ENCODE results near the gene RABL6. TPM values are rescaled to one million over a fixed set of nuclear protein-coding genes. Genes with fewer than 3 reads are reported as not detected.

The RABL6 gene
- polyA plus RNA-seq, 1 donor = 97.3 TPM

DNA sequence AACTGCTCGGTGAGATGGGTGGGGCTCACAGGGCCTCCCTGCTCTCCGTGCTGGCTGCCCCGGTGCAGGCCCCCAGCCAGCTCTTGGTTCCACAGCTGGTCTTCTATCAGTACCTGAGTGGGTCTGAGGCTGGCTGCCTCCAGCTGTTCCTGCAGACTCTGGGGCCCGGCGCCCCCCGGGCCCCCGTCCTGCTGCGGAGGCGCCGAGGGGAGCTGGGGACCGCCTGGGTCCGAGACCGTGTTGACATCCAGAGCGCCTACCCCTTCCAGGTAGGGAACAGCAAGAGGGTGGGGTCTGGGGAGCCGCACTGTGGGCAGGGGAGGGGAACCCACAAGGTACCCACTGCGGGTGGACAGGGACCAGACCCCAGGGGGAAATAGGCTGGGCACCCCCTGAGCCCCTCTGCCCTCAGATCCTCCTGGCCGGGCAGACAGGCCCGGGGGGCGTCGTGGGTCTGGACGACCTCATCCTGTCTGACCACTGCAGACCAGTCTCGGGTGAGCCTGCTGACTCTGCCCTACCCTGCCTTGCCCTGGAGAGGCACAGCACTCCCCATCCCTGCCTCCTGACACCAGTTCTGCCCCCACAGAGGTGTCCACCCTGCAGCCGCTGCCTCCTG lies 47.2 kb downstream of the RABL6 start:
- no peak for DNase-seq
- peak overlapping the region; percentile 100 for H3K4me3 ChIP-seq (ENCODE audit: low read length)
- peaks cover 94% of the 10 kb centered on the region for H3K4me1 ChIP-seq (ENCODE audit: control insufficient read depth, insufficient read depth, low read length)
- no CpG with 5 or more reads among the region's 23 CpGs for WGBS (ENCODE audit: insufficient coverage, low lambda C conversion rate)
- H3K27me3 ChIP-seq (ENCODE audit: control insufficient read depth, insufficient read depth, low read length) = no peaks in the 10 kb centered on the region
- H3K36me3 ChIP-seq (ENCODE audit: control insufficient read depth, insufficient read depth, low read length) = peaks cover 87% of the 10 kb centered on the region
- peaks cover 18% of the 10 kb centered on the region for H3K9me3 ChIP-seq (ENCODE audit: control insufficient read depth, low read depth, low read length)
- H3K27ac ChIP-seq (ENCODE audit: low read length) = peak overlapping the region; percentile 94

DNA sequence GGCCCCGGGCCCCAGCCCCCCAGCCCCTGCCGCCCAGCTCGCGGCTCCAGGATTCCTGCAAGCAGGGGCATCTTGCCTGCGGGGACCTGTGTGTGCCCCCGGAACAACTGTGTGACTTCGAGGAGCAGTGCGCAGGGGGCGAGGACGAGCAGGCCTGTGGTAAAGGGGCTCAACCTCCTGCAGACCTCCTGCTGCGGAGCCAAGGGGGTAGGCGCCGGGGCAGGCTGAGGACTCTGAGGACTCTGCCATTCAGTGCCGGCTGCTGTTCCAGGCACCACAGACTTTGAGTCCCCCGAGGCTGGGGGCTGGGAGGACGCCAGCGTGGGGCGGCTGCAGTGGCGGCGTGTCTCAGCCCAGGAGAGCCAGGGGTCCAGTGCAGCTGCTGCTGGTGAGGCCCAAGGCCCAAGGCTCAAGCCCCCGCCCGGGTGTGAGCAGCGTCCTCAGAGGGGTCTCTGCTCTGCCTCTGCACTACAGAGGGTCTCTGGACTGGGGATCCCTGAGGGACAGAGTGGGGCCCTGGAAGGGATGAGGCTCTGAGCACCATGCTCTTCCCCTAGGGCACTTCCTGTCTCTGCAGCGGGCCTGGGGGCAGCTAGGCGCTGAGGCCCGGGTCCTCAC lies 47.8 kb downstream of the RABL6 start:
- WGBS (ENCODE audit: insufficient coverage, low lambda C conversion rate) = no CpG with 5 or more reads among the region's 26 CpGs
- peak overlapping the region; percentile 100 for H3K4me3 ChIP-seq (ENCODE audit: low read length)
- H3K27ac ChIP-seq (ENCODE audit: low read length) = peak overlapping the region; percentile 94
- DNase-seq = no peak
- peaks cover 92% of the 10 kb centered on the region for H3K4me1 ChIP-seq (ENCODE audit: control insufficient read depth, insufficient read depth, low read length)
- no peaks in the 10 kb centered on the region for H3K27me3 ChIP-seq (ENCODE audit: control insufficient read depth, insufficient read depth, low read length)
- H3K36me3 ChIP-seq (ENCODE audit: control insufficient read depth, insufficient read depth, low read length) = peaks cover 84% of the 10 kb centered on the region
- H3K9me3 ChIP-seq (ENCODE audit: control insufficient read depth, low read depth, low read length) = peaks cover 18% of the 10 kb centered on the region

DNA sequence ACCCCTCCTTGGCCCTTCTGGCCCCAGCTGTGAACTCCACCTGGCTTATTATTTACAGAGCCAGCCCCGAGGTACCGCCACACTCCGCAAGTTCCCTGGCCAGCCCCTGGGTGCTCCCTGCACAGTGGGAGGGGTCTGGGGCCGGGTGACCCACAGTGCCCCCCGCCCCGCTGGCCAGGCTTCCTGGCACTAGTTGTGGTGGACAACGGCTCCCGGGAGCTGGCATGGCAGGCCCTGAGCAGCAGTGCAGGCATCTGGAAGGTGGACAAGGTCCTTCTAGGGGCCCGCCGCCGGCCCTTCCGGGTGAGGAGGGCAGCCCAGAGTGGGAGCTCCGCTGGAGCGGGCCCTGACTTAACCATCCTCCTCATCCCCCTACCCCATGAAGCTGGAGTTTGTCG lies 48.3 kb downstream of the RABL6 start:
- Histone ChIP-seq H3K4me3 (ENCODE audit: low read length) (peak overlapping the region; percentile 100), H3K27me3 (ENCODE audit: control insufficient read depth, insufficient read depth, low read length) (no peaks in the 10 kb centered on the region), H3K4me1 (ENCODE audit: control insufficient read depth, insufficient read depth, low read length) (peaks cover 92% of the 10 kb centered on the region), H3K9me3 (ENCODE audit: control insufficient read depth, low read depth, low read length) (peaks cover 18% of the 10 kb centered on the region), H3K36me3 (ENCODE audit: control insufficient read depth, insufficient read depth, low read length) (peaks cover 84% of the 10 kb centered on the region), H3K27ac (ENCODE audit: low read length) (peak overlapping the region; percentile 94)
- DNase-seq = peak in 1 of 2 donors; percentile 25
- no CpG with 5 or more reads among the region's 15 CpGs for WGBS (ENCODE audit: insufficient coverage, low lambda C conversion rate)

DNA sequence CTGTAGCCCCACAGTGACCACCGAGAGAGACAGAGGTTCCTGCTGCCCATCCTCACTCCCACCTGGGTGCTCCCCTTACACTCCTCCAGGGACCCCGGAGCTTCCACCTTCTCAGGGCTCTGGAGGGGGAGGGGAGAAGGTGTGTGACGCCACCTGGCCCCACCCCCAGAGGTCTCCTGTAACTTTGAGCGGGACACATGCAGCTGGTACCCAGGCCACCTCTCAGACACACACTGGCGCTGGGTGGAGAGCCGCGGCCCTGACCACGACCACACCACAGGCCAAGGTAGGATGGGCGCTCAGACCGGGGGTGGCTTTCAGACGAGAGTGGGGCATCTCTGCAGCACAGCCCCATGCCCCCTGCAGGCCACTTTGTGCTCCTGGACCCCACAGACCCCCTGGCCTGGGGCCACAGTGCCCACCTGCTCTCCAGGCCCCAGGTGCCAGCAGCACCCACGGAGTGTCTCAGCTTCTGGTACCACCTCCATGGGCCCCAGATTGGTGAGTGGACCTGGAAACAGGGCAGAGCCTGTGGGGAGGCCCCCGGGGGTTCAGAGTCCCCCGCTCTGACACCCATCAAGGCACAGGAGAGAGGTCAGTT lies 48.9 kb downstream of the RABL6 start:
- Histone ChIP-seq H3K36me3 (ENCODE audit: control insufficient read depth, insufficient read depth, low read length) (peaks cover 84% of the 10 kb centered on the region), H3K27me3 (ENCODE audit: control insufficient read depth, insufficient read depth, low read length) (no peaks in the 10 kb centered on the region), H3K9me3 (ENCODE audit: control insufficient read depth, low read depth, low read length) (peaks cover 18% of the 10 kb centered on the region), H3K4me3 (ENCODE audit: low read length) (peak overlapping the region; percentile 100), H3K4me1 (ENCODE audit: control insufficient read depth, insufficient read depth, low read length) (peaks cover 92% of the 10 kb centered on the region), H3K27ac (ENCODE audit: low read length) (peak overlapping the region; percentile 94)
- no peak for DNase-seq
- whole genome bisulfite sequencing (ENCODE audit: insufficient coverage, low lambda C conversion rate) = no CpG with 5 or more reads among the region's 14 CpGs

DNA sequence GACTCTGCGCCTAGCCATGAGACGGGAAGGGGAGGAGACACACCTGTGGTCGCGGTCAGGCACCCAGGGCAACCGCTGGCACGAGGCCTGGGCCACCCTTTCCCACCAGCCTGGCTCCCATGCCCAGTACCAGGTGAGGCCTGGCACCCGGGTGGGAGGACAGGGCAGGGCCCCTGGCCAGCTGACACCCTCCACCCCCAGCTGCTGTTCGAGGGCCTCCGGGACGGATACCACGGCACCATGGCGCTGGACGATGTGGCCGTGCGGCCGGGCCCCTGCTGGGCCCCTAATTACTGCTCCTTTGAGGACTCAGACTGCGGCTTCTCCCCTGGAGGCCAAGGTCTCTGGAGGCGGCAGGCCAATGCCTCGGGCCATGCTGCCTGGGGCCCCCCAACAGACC lies 49.4 kb downstream of the RABL6 start:
- no peaks in the 10 kb centered on the region for H3K27me3 ChIP-seq (ENCODE audit: control insufficient read depth, insufficient read depth, low read length)
- peaks cover 87% of the 10 kb centered on the region for H3K4me1 ChIP-seq (ENCODE audit: control insufficient read depth, insufficient read depth, low read length)
- no CpG with 5 or more reads among the region's 19 CpGs for WGBS (ENCODE audit: insufficient coverage, low lambda C conversion rate)
- DNase-seq = peak in 1 of 2 donors; percentile 53
- peaks cover 18% of the 10 kb centered on the region for H3K9me3 ChIP-seq (ENCODE audit: control insufficient read depth, low read depth, low read length)
- peak overlapping the region; percentile 100 for H3K4me3 ChIP-seq (ENCODE audit: low read length)
- H3K36me3 ChIP-seq (ENCODE audit: control insufficient read depth, insufficient read depth, low read length) = peaks cover 86% of the 10 kb centered on the region
- peak overlapping the region; percentile 94 for H3K27ac ChIP-seq (ENCODE audit: low read length)

DNA sequence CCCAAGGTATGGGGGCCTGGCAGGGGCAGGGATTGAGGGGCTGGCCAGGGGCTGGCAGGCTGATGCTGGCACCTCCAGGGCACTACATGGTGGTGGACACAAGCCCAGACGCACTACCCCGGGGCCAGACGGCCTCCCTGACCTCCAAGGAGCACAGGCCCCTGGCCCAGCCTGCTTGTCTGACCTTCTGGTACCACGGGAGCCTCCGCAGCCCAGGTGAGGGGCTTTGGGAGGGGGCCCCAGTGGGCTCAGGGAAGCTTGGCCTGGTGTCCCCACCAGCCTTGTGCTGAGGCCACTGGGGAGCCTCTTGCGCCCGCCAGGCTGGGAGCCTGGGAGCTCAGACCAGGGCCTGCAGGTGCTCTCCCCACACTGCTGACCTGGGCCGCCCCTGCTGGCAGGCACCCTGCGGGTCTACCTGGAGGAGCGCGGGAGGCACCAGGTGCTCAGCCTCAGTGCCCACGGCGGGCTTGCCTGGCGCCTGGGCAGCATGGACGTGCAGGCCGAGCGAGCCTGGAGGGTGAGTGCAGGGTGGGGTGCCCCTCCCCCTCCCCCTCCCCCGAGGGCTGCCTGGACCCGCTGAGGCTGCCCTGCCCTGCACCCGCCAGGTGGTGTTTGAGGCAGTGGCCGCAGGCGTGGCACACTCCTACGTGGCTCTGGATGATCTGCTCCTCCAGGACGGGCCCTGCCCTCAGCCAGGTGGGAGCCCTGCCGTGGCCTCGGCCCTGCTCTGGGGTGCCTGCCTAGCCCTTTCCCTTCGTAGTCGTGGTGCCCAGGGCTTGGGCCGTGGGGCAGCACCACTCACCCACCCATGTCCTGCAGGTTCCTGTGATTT lies 50.0 kb downstream of the RABL6 start:
- H3K9me3 ChIP-seq (ENCODE audit: control insufficient read depth, low read depth, low read length) = peaks cover 18% of the 10 kb centered on the region
- H3K27me3 ChIP-seq (ENCODE audit: control insufficient read depth, insufficient read depth, low read length) = no peaks in the 10 kb centered on the region
- H3K4me1 ChIP-seq (ENCODE audit: control insufficient read depth, insufficient read depth, low read length) = peaks cover 82% of the 10 kb centered on the region
- WGBS (ENCODE audit: insufficient coverage, low lambda C conversion rate) = no CpG with 5 or more reads among the region's 29 CpGs
- peaks cover 90% of the 10 kb centered on the region for H3K36me3 ChIP-seq (ENCODE audit: control insufficient read depth, insufficient read depth, low read length)
- peak overlapping the region; percentile 4 for H3K4me3 ChIP-seq (ENCODE audit: low read length)
- H3K27ac ChIP-seq (ENCODE audit: low read length) = peak overlapping the region; percentile 94
- DNase-seq = peak in 1 of 2 donors; percentile 63

DNA sequence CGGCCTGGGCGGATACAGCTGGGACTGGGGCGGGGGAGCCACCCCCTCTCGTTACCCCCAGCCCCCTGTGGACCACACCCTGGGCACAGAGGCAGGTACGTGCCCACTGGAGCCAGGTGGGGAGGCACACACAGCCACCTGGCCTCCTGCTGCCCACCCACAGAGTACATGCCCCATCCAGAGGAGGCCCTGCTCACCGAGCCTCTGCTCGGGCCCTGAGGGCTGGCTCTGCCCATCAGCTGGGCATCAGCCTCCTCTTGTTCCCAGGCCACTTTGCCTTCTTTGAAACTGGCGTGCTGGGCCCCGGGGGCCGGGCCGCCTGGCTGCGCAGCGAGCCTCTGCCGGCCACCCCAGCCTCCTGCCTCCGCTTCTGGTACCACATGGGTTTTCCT lies 50.7 kb downstream of the RABL6 start:
- Histone ChIP-seq H3K4me3 (ENCODE audit: low read length) (peak overlapping the region; percentile 4), H3K36me3 (ENCODE audit: control insufficient read depth, insufficient read depth, low read length) (peaks cover 90% of the 10 kb centered on the region), H3K27ac (ENCODE audit: low read length) (peak overlapping the region; percentile 94), H3K9me3 (ENCODE audit: control insufficient read depth, low read depth, low read length) (peaks cover 18% of the 10 kb centered on the region), H3K27me3 (ENCODE audit: control insufficient read depth, insufficient read depth, low read length) (no peaks in the 10 kb centered on the region), H3K4me1 (ENCODE audit: control insufficient read depth, insufficient read depth, low read length) (peaks cover 76% of the 10 kb centered on the region)
- WGBS (ENCODE audit: insufficient coverage, low lambda C conversion rate) = no CpG with 5 or more reads among the region's 15 CpGs
- DNase-seq = no peak

DNA sequence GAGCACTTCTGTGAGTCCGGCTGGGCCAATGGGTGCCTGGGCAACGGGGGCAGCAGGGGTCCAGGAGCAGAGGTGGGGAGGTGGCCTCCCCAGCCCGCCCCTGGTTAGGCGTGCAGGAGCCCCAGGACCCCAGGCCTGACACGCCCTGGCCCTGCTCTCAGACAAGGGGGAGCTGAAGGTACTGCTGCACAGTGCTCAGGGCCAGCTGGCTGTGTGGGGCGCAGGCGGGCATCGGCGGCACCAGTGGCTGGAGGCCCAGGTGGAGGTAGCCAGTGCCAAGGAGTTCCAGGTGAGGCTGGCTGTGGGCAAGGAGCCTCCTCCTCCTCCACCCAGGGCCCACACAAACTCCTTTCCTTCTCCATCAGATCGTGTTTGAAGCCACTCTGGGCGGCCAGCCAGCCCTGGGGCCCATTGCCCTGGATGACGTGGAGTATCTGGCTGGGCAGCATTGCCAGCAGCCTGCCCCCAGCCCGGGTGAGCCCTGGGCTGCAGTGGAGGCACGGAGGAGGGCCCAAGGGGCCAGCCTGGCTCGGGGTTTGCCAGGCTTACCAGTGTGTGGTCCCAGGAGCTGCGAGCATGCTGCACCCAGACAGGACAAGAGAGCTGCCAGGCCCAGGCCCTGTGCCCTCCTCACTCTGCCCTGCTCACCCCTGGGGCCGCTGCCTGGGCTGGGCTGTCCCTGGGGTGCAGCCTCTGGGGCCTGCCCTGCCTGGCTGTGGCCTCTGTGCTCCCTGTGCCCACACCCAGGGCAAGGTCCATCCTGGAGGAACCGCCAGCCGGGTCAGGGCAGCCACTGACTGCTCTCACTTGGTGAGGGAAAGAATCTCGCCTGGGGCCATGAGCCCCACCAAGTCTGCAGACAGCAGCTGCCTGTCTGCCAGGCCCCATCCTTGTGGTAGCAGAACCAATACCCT lies 51.4 kb downstream of the RABL6 start:
- Histone ChIP-seq H3K36me3 (ENCODE audit: control insufficient read depth, insufficient read depth, low read length) (peaks cover 93% of the 10 kb centered on the region), H3K9me3 (ENCODE audit: control insufficient read depth, low read depth, low read length) (peaks cover 18% of the 10 kb centered on the region), H3K4me1 (ENCODE audit: control insufficient read depth, insufficient read depth, low read length) (peaks cover 71% of the 10 kb centered on the region), H3K27ac (ENCODE audit: low read length) (peak overlapping the region; percentile 94), H3K4me3 (ENCODE audit: low read length) (peak overlapping the region; percentile 14), H3K27me3 (ENCODE audit: control insufficient read depth, insufficient read depth, low read length) (no peaks in the 10 kb centered on the region)
- DNase-seq = peak; percentile 88 to 94
- WGBS (ENCODE audit: insufficient coverage, low lambda C conversion rate) = no CpG with 5 or more reads among the region's 20 CpGs

DNA sequence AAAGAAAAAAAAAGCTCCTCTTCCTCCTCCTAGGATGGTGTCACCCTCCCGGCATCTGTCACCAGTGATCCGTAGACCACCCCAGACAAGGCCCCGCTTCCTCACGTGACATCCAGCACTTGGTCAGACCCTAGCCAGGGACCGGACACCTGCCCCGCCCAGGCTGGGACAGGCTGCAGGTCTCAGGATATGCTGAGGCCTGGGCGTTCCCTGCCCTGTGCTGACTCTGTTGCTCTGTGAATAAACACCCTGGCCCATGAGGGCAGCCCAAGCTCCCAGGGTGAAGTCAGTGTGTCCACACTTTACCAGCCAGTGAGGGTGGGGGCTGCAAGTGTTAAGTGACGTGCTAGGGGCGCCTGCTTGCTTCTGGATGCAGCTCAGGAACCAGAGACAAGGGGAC lies 52.8 kb downstream of the RABL6 start:
- Histone ChIP-seq H3K36me3 (ENCODE audit: control insufficient read depth, insufficient read depth, low read length) (peaks cover 83% of the 10 kb centered on the region), H3K27me3 (ENCODE audit: control insufficient read depth, insufficient read depth, low read length) (no peaks in the 10 kb centered on the region), H3K4me3 (ENCODE audit: low read length) (no peak overlapping the region), H3K4me1 (ENCODE audit: control insufficient read depth, insufficient read depth, low read length) (peaks cover 58% of the 10 kb centered on the region), H3K27ac (ENCODE audit: low read length) (peak overlapping the region; percentile 94), H3K9me3 (ENCODE audit: control insufficient read depth, low read depth, low read length) (peaks cover 16% of the 10 kb centered on the region)
- WGBS (ENCODE audit: insufficient coverage, low lambda C conversion rate) = no CpG with 5 or more reads among the region's 9 CpGs
- peak in 1 of 2 donors; percentile 31 for DNase-seq

Data from large intestine (tissue), 3 donors.